Fibroblast of villous mesenchyme (primary cell): ENCODE measurements around the gene NCAPH2. TPM values are rescaled to one million over a fixed set of nuclear protein-coding genes. Genes with fewer than 3 reads are reported as not detected.
A peak's percentile ranks its signal among the peaks of the same experiment; 100 is the strongest.

ENCODE experiments used
- DNase-seq: peaks from one replicate; pipeline ENCODE4 v3.0.0-alpha.2; 2010; ENCODE audit warnings: low read depth
- H3K4me3 ChIP-seq: 2 replicates; pipeline ENCODE4 v1.5.1; 2011; ENCODE audit warnings: low read depth, mild to moderate bottlenecking, low read length
- total RNA-seq: library from RNA; depleted of rRNA; stranded (reverse); fragments of >200 nt; gene quantifications from 2 replicates; pipeline ENCODE4 v1.2.3, GENCODE V29; 2012
- TF ChIP-seq, protein P1 (sequence below): IDR thresholded peaks from 2 replicates; pipeline ENCODE4 v1.5.1; 2012; ENCODE audit warnings: low read depth, mild to moderate bottlenecking, low read length; ENCODE audit not compliant: insufficient read depth

Gene NCAPH2
- total RNA-seq, 1 donor, result 27.2 TPM

DNA sequence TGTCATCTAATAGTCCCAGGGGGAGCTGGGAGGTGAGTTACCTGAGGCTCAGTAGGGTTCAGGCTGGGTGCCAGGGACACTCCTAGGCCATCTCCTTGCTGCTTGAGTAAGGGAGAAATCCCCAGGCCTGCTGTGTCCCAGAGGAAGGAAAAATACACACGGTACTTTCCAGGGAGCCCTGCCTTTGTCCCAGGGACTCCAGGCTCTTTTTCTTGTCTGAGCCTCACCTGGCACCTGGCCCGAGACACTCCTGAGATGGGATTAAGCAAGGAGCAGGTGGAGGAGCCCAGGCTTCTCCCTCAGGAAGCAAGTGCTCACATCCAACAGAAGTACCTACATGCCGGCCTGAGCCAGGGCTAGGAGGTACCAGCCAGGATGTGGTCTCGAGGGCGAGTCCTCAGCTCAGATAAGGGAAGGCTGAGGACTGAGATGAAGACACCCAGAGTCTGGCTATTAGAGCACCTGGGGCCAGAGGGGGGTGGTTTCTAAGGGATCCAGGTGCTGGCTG is 36.8 kb downstream of the NCAPH2 start:
- no peak for DNase-seq
- no peak overlapping the region for H3K4me3 ChIP-seq

DNA sequence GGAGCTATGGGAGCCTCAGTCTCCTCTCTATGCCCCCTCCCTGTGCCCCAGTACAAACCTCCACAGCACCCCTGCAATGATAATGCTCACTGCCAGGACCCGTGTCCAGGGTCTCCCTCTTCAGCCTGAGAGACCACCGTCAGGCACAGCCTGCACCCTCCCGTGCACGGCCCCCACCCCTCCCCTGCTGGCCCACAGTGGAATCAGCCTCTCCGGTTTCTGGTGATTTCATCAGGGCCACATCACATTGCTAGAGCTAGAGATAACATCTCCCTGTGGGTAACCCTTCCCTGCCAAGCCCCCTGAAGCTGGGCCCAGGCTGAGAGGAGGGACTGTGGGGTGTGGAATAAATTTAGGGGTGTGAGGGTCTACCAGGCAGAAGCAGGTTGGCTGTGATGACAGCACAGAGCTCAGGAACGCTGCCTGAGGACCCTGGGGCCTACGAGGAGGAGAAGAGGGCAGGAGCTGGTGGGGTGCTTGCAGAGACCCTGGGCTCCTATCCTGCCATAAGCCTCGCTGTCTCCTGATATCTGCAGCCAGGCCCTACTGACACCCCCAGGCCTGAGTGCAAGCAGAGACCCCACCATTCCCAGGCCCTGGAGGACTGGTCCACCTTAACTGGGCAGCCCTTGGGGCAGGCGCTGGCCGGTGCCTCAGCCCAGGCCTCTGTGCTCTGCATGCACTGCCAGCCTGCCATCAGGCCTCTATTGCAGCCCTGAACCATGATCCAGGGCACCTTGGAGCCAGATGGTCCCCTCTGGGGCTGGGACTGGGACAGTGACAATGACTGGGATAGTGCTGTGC is 37.7 kb downstream of the NCAPH2 start, which contains the start of gene KLHDC7B:
TSS of gene KLHDC7B (plus strand) at position 378 of the 804 bp plus-strand sequence. CDS start at position 723, 345 bp downstream.
- TF ChIP-seq, protein P1, sequence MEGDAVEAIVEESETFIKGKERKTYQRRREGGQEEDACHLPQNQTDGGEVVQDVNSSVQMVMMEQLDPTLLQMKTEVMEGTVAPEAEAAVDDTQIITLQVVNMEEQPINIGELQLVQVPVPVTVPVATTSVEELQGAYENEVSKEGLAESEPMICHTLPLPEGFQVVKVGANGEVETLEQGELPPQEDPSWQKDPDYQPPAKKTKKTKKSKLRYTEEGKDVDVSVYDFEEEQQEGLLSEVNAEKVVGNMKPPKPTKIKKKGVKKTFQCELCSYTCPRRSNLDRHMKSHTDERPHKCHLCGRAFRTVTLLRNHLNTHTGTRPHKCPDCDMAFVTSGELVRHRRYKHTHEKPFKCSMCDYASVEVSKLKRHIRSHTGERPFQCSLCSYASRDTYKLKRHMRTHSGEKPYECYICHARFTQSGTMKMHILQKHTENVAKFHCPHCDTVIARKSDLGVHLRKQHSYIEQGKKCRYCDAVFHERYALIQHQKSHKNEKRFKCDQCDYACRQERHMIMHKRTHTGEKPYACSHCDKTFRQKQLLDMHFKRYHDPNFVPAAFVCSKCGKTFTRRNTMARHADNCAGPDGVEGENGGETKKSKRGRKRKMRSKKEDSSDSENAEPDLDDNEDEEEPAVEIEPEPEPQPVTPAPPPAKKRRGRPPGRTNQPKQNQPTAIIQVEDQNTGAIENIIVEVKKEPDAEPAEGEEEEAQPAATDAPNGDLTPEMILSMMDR, result peak; percentile 42
- peak within 1 kb of the TSS; percentile 6 for H3K4me3 ChIP-seq
- peak; percentile 68 for DNase-seq

More for the DNA sequence above, 36.8 kb downstream of the NCAPH2 start:
- TF ChIP-seq, protein P1, result no peak

- TF ChIP-seq, protein P1, result no peak
- H3K4me3 ChIP-seq, result peak overlapping the region; percentile 25
Observed at GRCh38 chr22:50546326-50547262, 38.6 kb downstream of the NCAPH2 start.

DNA sequence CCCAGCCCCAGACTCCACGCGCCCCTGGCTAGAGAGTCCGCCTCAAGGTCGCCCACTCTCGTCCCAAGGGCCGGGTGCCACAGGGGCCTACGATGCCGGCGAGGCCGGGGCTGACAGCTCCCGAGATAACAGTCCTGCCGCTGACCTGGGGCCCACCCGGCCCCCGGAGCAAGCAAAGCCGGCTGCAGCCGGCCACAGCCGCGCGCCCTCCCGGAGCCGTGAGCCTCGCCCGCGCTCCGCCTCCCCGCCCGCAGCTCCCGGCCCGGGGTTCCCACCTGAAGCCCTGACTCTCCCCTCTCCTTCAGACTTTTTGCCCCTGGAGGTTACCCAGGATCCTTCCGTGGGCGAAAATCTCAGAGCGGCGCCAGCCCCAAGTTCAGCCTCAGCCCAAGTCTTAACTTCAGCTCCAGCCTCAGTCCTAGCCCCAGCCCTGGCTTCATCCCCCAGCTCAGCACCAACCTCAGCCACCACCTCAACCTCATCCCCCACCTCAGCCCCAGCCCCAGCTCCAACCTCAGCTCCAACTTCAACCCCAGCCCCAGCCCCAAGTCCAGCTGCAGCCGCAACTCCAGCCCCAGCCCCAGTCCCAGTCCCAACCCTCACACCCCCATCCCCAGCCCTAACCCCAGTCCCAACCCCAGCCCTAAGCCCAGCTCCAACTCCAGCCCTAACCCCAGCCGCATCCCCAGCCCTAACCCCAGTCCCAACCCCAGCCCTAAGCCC is 39.4 kb downstream of the NCAPH2 start:
- DNase-seq, result no peak
- peak overlapping the region; percentile 25 for H3K4me3 ChIP-seq

More at GRCh38 chr22:50546326-50547262, 38.6 kb downstream of the NCAPH2 start:
- DNase-seq, result no peak

GRCh38 chr22:50548040-50548920 is 40.3 kb downstream of the NCAPH2 start:
- TF ChIP-seq, protein P1, result no peak
- no peak for DNase-seq
- no peak overlapping the region for H3K4me3 ChIP-seq

More for the DNA sequence above, 39.4 kb downstream of the NCAPH2 start:
- TF ChIP-seq, protein P1, result no peak
